Measurements from ENCODE around the gene HOXA6.
A peak's percentile ranks its signal among the peaks of the same experiment; 100 is the strongest.

The HOXA6 gene

GRCh38 chr7:27114881-27115220 is 32.7 kb downstream of the HOXA6 start:
- H3K4me3 Mint-ChIP-seq: peak overlapping the region; percentile 98
- no peak for TF ChIP-seq CTCF (IDR thresholded peaks at IDR 0.05)
- peaks cover 50% of the 10 kb centered on the region for H3K4me1 Mint-ChIP-seq
- H3K27me3 Mint-ChIP-seq (ENCODE audit: low read depth, poor library complexity): peaks cover 4% of the 10 kb centered on the region
- no peaks in the 10 kb centered on the region for H3K9me3 Mint-ChIP-seq
- peak overlapping the region; percentile 99 for H3K27ac Mint-ChIP-seq
- peaks cover 62% of the 10 kb centered on the region for H3K36me3 Mint-ChIP-seq (ENCODE audit: low read depth)
- DNase-seq: no peak

- Mint-ChIP-seq H3K36me3 (ENCODE audit: low read depth) (peaks cover 63% of the 10 kb centered on the region), H3K27me3 (ENCODE audit: low read depth, poor library complexity) (peaks cover 4% of the 10 kb centered on the region), H3K9me3 (no peaks in the 10 kb centered on the region), H3K4me3 (peak overlapping the region; percentile 98), H3K4me1 (peaks cover 50% of the 10 kb centered on the region), H3K27ac (peak overlapping the region; percentile 99)
- peak; percentile 72 for DNase-seq
- TF ChIP-seq CTCF (IDR thresholded peaks at IDR 0.05): no peak
These were observed 33.4 kb downstream of the HOXA6 start for GRCh38 chr7:27113991-27114769.

- H3K27ac Mint-ChIP-seq: peak overlapping the region; percentile 100
- peaks cover 50% of the 10 kb centered on the region for H3K4me1 Mint-ChIP-seq
- H3K4me3 Mint-ChIP-seq: peak overlapping the region; percentile 99
- no peak for TF ChIP-seq CTCF (IDR thresholded peaks at IDR 0.05)
- H3K9me3 Mint-ChIP-seq: no peaks in the 10 kb centered on the region
- H3K36me3 Mint-ChIP-seq (ENCODE audit: low read depth): peaks cover 57% of the 10 kb centered on the region
- H3K27me3 Mint-ChIP-seq (ENCODE audit: low read depth, poor library complexity): peaks cover 4% of the 10 kb centered on the region
- DNase-seq: peak; percentile 83
These were observed 34.3 kb downstream of the HOXA6 start for GRCh38 chr7:27112955-27113949.

- no peaks in the 10 kb centered on the region for H3K9me3 Mint-ChIP-seq
- no peak for TF ChIP-seq CTCF (IDR thresholded peaks at IDR 0.05)
- no peak for DNase-seq
- peak overlapping the region; percentile 99 for H3K4me3 Mint-ChIP-seq
- peaks cover 4% of the 10 kb centered on the region for H3K27me3 Mint-ChIP-seq (ENCODE audit: low read depth, poor library complexity)
- peak overlapping the region; percentile 100 for H3K27ac Mint-ChIP-seq
- H3K36me3 Mint-ChIP-seq (ENCODE audit: low read depth): peaks cover 53% of the 10 kb centered on the region
- peaks cover 51% of the 10 kb centered on the region for H3K4me1 Mint-ChIP-seq
These were observed 35.2 kb downstream of the HOXA6 start for GRCh38 chr7:27112361-27112760.

GRCh38 chr7:27111751-27112277 is 35.8 kb downstream of the HOXA6 start:
- Mint-ChIP-seq H3K27me3 (ENCODE audit: low read depth, poor library complexity) (peaks cover 4% of the 10 kb centered on the region), H3K27ac (peak overlapping the region; percentile 100), H3K4me3 (peak overlapping the region; percentile 99), H3K36me3 (ENCODE audit: low read depth) (peaks cover 53% of the 10 kb centered on the region), H3K9me3 (no peaks in the 10 kb centered on the region), H3K4me1 (peaks cover 56% of the 10 kb centered on the region)
- DNase-seq: no peak
- TF ChIP-seq CTCF (IDR thresholded peaks at IDR 0.05): no peak

Data from nephron progenitor cell (in vitro differentiated cells).